ENCODE measurements around the gene GNAQ. TPM values are rescaled to one million over a fixed set of nuclear protein-coding genes. Genes with fewer than 3 reads are reported as not detected.

GNAQ gene
- total RNA-seq, 2 donors from 2014 or later, result 46.0 to 58.8 TPM

DNA sequence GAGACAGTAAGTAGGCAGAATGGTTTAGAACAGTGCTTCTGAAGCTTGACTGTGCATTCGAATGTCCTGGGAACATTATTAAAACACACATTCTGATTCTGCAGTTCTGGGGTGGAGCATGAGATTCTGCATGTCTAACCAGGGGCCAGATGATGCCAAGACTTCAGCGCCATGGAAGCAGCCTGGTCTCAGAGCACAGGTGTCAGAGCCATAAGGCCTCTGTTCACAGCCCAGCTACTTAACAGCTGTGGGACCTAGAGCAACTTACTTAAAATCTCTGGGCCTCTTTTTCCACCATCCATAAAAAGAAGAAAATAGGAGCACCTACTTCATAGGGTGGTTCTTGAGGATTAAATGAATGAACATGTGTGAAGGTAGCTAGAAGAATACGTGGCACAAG is 84.0 kb downstream of the GNAQ start:
- Histone ChIP-seq H3K27ac (peak overlapping the region; percentile 56 to 72), H3K27me3 (replicated peaks; ENCODE audit: insufficient read depth) (no peaks in the 10 kb centered on the region), H3K9me3 (no peaks in the 10 kb centered on the region), H3K4me1 (ENCODE audit: control insufficient read depth in 1 of 2, low read depth in 2 of 2) (peaks cover 64 to 83% of the 10 kb centered on the region in 2 donors), H3K4me3 (no peak overlapping the region), H3K36me3 (no peaks in the 10 kb centered on the region)
- no peak for DNase-seq (ENCODE audit: low spot score)
- ATAC-seq (ENCODE audit: insufficient number of reproducible peaks, low FRiP score, low read depth), result no peak
- TF ChIP-seq, protein P1, sequence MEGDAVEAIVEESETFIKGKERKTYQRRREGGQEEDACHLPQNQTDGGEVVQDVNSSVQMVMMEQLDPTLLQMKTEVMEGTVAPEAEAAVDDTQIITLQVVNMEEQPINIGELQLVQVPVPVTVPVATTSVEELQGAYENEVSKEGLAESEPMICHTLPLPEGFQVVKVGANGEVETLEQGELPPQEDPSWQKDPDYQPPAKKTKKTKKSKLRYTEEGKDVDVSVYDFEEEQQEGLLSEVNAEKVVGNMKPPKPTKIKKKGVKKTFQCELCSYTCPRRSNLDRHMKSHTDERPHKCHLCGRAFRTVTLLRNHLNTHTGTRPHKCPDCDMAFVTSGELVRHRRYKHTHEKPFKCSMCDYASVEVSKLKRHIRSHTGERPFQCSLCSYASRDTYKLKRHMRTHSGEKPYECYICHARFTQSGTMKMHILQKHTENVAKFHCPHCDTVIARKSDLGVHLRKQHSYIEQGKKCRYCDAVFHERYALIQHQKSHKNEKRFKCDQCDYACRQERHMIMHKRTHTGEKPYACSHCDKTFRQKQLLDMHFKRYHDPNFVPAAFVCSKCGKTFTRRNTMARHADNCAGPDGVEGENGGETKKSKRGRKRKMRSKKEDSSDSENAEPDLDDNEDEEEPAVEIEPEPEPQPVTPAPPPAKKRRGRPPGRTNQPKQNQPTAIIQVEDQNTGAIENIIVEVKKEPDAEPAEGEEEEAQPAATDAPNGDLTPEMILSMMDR (IDR thresholded peaks at IDR 0.05), result no peak

DNA sequence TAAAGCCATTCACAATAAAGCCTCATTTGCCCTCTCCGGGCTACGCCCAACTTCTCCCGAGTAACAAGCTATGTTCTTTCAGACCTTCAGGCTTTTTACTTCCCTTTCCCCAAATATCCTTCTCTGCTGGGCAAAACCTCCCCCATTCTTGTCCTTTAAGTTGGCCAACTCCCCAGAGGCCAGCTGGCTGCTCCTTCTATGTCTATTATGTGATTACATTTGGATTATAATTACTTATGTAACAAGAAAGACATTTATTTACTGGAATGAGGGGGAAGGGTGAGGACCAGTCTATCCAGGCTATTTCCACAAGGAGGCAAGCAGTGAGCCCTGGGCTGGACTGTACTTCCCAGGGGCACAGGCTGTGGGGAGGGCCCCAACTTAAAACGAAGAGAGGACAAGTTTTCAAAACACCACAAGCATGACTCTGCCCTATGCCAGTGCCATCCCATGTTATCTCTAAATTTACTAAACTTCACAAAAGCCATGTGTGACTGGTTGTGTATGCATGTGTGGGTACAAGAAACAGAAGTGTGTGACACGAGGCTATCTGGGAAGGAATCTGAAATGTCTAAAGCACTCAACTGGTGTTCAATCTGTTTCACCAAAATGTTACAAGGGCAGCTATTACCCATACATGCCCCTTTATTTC is 84.5 kb downstream of the GNAQ start:
- TF ChIP-seq, protein P1 (IDR thresholded peaks at IDR 0.05), result no peak

DNA sequence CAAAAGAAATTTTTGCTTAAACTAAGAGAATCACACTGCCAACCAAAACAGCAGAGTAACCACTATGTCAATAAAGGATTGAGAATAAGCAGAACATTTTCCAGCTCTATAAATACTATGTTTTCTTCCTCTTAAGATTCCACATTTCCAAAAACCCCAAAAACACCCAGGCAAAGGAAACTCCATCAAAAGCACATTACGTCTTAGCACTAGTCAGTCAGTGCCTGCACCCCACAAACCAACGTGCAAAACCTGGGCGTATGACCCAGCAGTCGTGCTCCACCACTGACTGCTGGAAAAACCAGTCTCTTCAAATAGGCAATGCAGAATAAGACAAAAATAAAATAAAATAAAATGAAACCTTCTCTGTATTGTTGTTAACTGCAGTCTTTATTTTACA is 85.3 kb downstream of the GNAQ start:
- Histone ChIP-seq H3K4me3 (peak overlapping the region; percentile 59), H3K27me3 (replicated peaks; ENCODE audit: insufficient read depth) (no peaks in the 10 kb centered on the region), H3K9me3 (no peaks in the 10 kb centered on the region), H3K36me3 (no peaks in the 10 kb centered on the region), H3K27ac (peak overlapping the region; percentile 56 to 72), H3K4me1 (ENCODE audit: control insufficient read depth in 1 of 2, low read depth in 2 of 2) (peaks cover 55 to 74% of the 10 kb centered on the region in 2 donors)
- TF ChIP-seq, protein P1 (IDR thresholded peaks at IDR 0.05), result no peak
- ATAC-seq (ENCODE audit: insufficient number of reproducible peaks, low FRiP score, low read depth) (no peak), DNase-seq (ENCODE audit: low spot score) (no peak)

More for the DNA sequence above, 84.5 kb downstream of the GNAQ start:
- ATAC-seq (ENCODE audit: insufficient number of reproducible peaks, low FRiP score, low read depth) (no peak), DNase-seq (ENCODE audit: low spot score) (no peak)
- Histone ChIP-seq H3K4me1 (ENCODE audit: control insufficient read depth in 1 of 2, low read depth in 2 of 2) (peaks cover 60 to 82% of the 10 kb centered on the region in 2 donors), H3K27ac (peak overlapping the region; percentile 56 to 72), H3K9me3 (no peaks in the 10 kb centered on the region), H3K4me3 (peak overlapping the region; percentile 59), H3K36me3 (no peaks in the 10 kb centered on the region), H3K27me3 (replicated peaks; ENCODE audit: insufficient read depth) (no peaks in the 10 kb centered on the region)

DNA sequence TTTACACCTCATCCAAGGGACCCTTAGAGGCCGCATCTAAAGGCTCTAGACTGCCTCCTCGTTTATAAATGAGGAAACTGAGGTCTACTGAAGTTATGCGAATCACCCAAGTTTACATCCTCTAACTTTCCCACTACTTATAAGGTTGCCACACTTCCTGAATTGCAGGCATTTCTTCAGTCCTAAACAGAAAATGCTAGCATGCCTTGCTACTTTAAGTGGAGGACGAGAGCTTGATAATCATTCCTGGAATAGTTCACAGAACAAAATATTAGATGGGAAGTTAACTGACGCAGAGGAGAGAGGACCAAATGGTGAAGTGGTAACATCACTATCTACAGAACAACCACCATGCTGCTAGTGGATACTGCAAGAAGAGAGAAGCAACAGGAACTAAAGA is 85.8 kb downstream of the GNAQ start:
- no peak for DNase-seq (ENCODE audit: low spot score)
- TF ChIP-seq, protein P1 (IDR thresholded peaks at IDR 0.05), result no peak
- ATAC-seq (ENCODE audit: insufficient number of reproducible peaks, low FRiP score, low read depth), result no peak
- Histone ChIP-seq H3K4me3 (peak overlapping the region; percentile 59), H3K4me1 (ENCODE audit: control insufficient read depth in 1 of 2, low read depth in 2 of 2) (peaks cover 55 to 71% of the 10 kb centered on the region in 2 donors), H3K27ac (peak overlapping the region; percentile 56 to 72), H3K36me3 (no peaks in the 10 kb centered on the region), H3K27me3 (replicated peaks; ENCODE audit: insufficient read depth) (no peaks in the 10 kb centered on the region), H3K9me3 (no peaks in the 10 kb centered on the region)

DNA sequence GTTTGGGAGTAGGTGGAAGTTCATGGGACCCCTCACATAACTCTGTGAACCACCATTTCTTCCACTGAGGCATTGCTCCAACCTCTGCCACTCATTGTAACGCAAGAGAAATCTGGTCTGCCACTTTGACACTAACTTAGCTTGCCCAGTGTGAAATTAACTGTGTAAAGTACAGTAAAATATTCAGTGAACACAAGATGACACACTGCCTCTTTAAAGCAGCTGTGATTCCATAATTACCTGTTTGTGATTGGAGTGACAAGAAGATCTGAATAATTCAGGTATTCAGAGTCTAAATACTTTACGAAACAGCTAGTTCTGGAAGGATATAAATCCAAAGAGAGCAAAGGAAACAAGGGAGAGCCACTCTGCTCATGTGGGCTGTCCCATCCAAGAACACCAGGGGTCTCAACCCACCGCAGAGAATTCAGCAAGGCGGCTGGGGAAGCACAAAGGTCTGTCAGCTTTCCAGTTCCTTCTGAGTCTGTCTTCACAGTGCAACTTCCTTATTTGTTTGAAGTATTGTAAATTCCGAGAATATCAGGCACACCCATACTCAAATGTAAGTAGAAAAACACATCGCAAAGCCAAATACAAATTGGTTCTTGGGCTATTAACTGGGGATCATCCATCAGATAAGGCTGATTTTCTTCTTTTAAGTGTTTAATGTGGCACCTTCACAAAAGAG is 86.9 kb downstream of the GNAQ start:
- TF ChIP-seq, protein P1 (IDR thresholded peaks at IDR 0.05), result no peak
- H3K27me3 ChIP-seq (replicated peaks; ENCODE audit: insufficient read depth), result no peaks in the 10 kb centered on the region
- ATAC-seq (ENCODE audit: insufficient number of reproducible peaks, low FRiP score, low read depth), result no peak
- peak overlapping the region; percentile 59 for H3K4me3 ChIP-seq
- no peaks in the 10 kb centered on the region for H3K36me3 ChIP-seq
- no peak for DNase-seq (ENCODE audit: low spot score)
- H3K9me3 ChIP-seq, result no peaks in the 10 kb centered on the region
- peaks cover 52 to 73% of the 10 kb centered on the region in 2 donors for H3K4me1 ChIP-seq (ENCODE audit: control insufficient read depth in 1 of 2, low read depth in 2 of 2)
- H3K27ac ChIP-seq, result peak overlapping the region; percentile 56 to 72
